ENCODE measurements around the gene DMTF1. TPM values are rescaled to one million over a fixed set of nuclear protein-coding genes. Genes with fewer than 3 reads are reported as not detected.
A peak's percentile ranks its signal among the peaks of the same experiment; 100 is the strongest.

Gene DMTF1
- total and polyA plus RNA-seq, 4 experiments from 2014 or later, result 13.2 to 183 (median 101) TPM

DNA sequence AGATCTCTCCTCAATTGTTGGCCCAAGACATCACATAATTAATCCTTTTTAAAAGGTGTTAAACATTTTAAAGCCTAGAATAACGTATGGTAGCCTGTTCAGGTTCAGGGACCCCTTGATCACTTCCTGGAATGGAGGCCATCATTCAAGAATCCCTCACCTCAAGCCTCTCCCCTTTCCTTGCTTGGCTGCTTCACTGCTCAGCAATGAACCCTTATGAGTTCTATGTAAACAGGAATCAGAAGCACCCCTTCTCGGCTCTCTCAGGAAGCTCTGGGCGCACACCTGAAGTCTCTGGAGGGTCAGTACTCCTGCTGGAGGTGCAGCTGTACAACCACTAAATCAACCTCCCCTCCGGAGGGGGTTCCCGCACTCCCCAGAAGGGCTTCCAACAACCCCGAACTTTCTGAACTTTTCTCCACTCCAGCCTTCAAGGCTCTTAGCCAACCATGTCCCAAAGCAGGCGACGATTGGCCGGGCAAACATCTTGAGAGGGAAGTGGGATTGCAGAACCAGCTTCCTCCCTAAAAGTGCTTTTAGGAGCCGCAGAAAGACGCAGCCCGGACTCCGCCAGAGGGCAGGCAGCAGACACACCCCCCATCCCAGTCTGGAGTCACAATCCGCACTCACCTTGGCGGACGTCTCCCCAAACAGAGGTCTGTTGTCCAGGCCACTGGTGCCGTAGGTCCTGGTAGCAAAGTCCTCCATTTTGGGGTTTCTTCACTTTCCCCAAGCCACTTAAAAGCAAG lies 66.7 kb downstream of the DMTF1 start:
- intact Hi-C loops (cut with micrococcal nuclease), result loop anchor here (1.0 to 10.0 kb wide), 9 partner anchors 18 to 996 kb away; partner anchors contain the start of genes ADAM22, DBF4, DMTF1 and ELAPOR2
- DNase-seq, result peak; percentile 45 to 74 (median 47)
- Mint-ChIP-seq H3K4me3 (peak overlapping the region; percentile 97 to 100 (median 99)), H3K27ac (peak overlapping the region; percentile 98 to 100 (median 99)), H3K36me3 (peaks cover 3 to 37% of the 10 kb centered on the region in 2 donors), H3K4me1 (peaks cover 31 to 68% (median 43%) of the 10 kb centered on the region in 4 donors), H3K27me3 (no peaks in the 10 kb centered on the region), H3K9me3 (peaks cover 0 to 2% (median 0%) of the 10 kb centered on the region in 8 donors)
- CTCF ChIA-PET (ENCODE audit: partially characterized antibody), result interaction anchor here (0.8 to 3.2 kb wide), 14 partner anchors 11 to 292 kb away, joined by 3 to 13 read pairs (median 6); partner anchors contain the start of gene DMTF1
- H3K4me1 ChIP-seq (ENCODE audit: insufficient read depth, low read length), result peaks cover 52% of the 10 kb centered on the region
- POLR2A ChIA-PET (ENCODE audit: partially characterized antibody), result interaction anchor here (0.8 to 6.9 kb wide), 24 partner anchors 8 to 1001 kb away, joined by 3 to 189 read pairs (median 8); partner anchors contain the start of genes CROT, DBF4, DMTF1 and ELAPOR2
- peak overlapping the region; percentile 92 for H3K27ac ChIP-seq (ENCODE audit: low read depth, low read length)
- no peaks in the 10 kb centered on the region for H3K36me3 ChIP-seq (ENCODE audit: insufficient read depth, low read length)
- no peaks in the 10 kb centered on the region for H3K27me3 ChIP-seq (ENCODE audit: insufficient read depth, low read length)
- peak overlapping the region; percentile 83 to 99 for H3K4me3 ChIP-seq (ENCODE audit: low read length in 2 of 2)
- no peaks in the 10 kb centered on the region for H3K9me3 ChIP-seq (ENCODE audit: control insufficient read depth in 1 of 2, low read length in 2 of 2)

DNA sequence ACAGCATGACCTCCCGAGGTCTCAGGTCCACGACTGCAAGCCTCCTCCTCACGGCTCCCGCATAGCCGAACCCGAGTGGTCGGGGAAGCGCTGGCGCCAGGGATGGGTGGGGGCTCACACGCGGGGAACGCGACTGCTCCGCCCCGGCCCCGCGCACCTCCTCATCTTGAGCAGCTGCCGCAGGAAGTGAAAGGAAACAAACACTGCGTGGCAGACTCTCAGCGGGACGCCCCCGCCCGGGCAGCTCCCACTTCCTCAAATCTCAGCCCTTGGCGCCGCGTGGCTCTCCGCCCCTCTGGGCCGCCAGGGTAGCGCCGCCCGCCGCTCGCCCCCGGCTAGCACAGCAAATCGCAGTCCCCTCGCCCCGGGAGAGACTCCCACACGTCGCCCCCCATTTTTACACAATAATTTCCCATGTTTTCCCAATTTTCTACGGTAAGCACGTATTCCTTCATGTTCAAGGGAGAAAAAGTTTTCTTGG lies 67.3 kb downstream of the DMTF1 start, which contains the start of gene TMEM243:
Gene TMEM243 (minus strand): TSS at position 188 of the 481 bp plus-strand sequence. CDS start 229 bp downstream, outside the sequence.
- H3K4me1 ChIP-seq (ENCODE audit: insufficient read depth, low read length), result peaks cover 45% of the 10 kb centered on the region
- ChIA-PET POLR2A (ENCODE audit: partially characterized antibody) (interaction anchor here (0.8 to 6.9 kb wide), 25 partner anchors 8 to 1001 kb away, joined by 3 to 189 read pairs (median 8); partner anchors contain the start of genes CROT, DBF4, DMTF1 and ELAPOR2), CTCF (ENCODE audit: partially characterized antibody) (interaction anchor here (0.8 to 3.2 kb wide), 13 partner anchors 12 to 292 kb away, joined by 3 to 13 read pairs (median 5); partner anchors contain the start of gene DMTF1)
- no peaks in the 10 kb centered on the region for H3K9me3 ChIP-seq (ENCODE audit: control insufficient read depth in 1 of 2, low read length in 2 of 2)
- peak within 1 kb of the TSS; percentile 92 for H3K27ac ChIP-seq (ENCODE audit: low read depth, low read length)
- no peaks in the 10 kb centered on the region for H3K27me3 ChIP-seq (ENCODE audit: insufficient read depth, low read length)
- H3K9me3 Mint-ChIP-seq, result peaks cover 0 to 2% (median 0%) of the 10 kb centered on the region in 8 donors
- peak within 1 kb of the TSS; percentile 97 to 100 (median 99) for H3K4me3 Mint-ChIP-seq
- H3K36me3 ChIP-seq (ENCODE audit: insufficient read depth, low read length), result no peaks in the 10 kb centered on the region
- peak; percentile 84 to 92 (median 87) for DNase-seq
- peaks cover 0 to 1% of the 10 kb centered on the region in 2 donors for H3K27me3 Mint-ChIP-seq
- intact Hi-C loops (cut with micrococcal nuclease), result loop anchor here (1.0 to 10.0 kb wide), 10 partner anchors 17 to 995 kb away; partner anchors contain the start of genes ADAM22, CROT, DBF4 and DMTF1
- H3K4me3 ChIP-seq (ENCODE audit: low read length in 2 of 2), result peak within 1 kb of the TSS; percentile 83 to 99
- H3K36me3 Mint-ChIP-seq, result peaks cover 0 to 32% of the 10 kb centered on the region in 2 donors
- H3K27ac Mint-ChIP-seq, result peak within 1 kb of the TSS; percentile 98 to 100 (median 99)
- H3K4me1 Mint-ChIP-seq, result peaks cover 26 to 62% (median 37%) of the 10 kb centered on the region in 4 donors

- H3K4me3 Mint-ChIP-seq, result peak overlapping the region; percentile 97 to 100 (median 99)
- H3K27me3 ChIP-seq (ENCODE audit: insufficient read depth, low read length), result no peaks in the 10 kb centered on the region
- ChIA-PET CTCF (ENCODE audit: partially characterized antibody) (interaction anchor here (1.2 to 3.2 kb wide), 12 partner anchors 8 to 72 kb away, joined by 3 to 13 read pairs (median 6); partner anchors contain the start of gene DMTF1), POLR2A (ENCODE audit: partially characterized antibody) (interaction anchor here (0.8 to 6.9 kb wide), 27 partner anchors 8 to 1000 kb away, joined by 3 to 189 read pairs (median 5); partner anchors contain the start of genes CROT, DBF4, DMTF1 and ELAPOR2)
- peaks cover 39% of the 10 kb centered on the region for H3K4me1 ChIP-seq (ENCODE audit: insufficient read depth, low read length)
- peaks cover 0 to 31% of the 10 kb centered on the region in 2 donors for H3K36me3 Mint-ChIP-seq
- peaks cover 24 to 57% (median 34%) of the 10 kb centered on the region in 4 donors for H3K4me1 Mint-ChIP-seq
- peaks cover 0 to 1% of the 10 kb centered on the region in 2 donors for H3K27me3 Mint-ChIP-seq
- H3K9me3 ChIP-seq (ENCODE audit: control insufficient read depth in 1 of 2, low read length in 2 of 2), result no peaks in the 10 kb centered on the region
- DNase-seq, result peak; percentile 82 to 87 (median 84)
- H3K27ac ChIP-seq (ENCODE audit: low read depth, low read length), result peak overlapping the region; percentile 92
- H3K9me3 Mint-ChIP-seq, result peaks cover 0 to 2% (median 0%) of the 10 kb centered on the region in 8 donors
- H3K36me3 ChIP-seq (ENCODE audit: insufficient read depth, low read length), result no peaks in the 10 kb centered on the region
- H3K27ac Mint-ChIP-seq, result peak overlapping the region; percentile 98 to 100 (median 99)
- intact Hi-C loops (cut with micrococcal nuclease), result loop anchor here (1.0 kb wide), 1 partner anchor 125 kb away; the partner anchor contains the start of gene CROT
- peak overlapping the region; percentile 83 to 99 for H3K4me3 ChIP-seq (ENCODE audit: low read length in 2 of 2)
These were observed 67.9 kb downstream of the DMTF1 start for GRCh38 chr7:87220026-87220733.

DNA sequence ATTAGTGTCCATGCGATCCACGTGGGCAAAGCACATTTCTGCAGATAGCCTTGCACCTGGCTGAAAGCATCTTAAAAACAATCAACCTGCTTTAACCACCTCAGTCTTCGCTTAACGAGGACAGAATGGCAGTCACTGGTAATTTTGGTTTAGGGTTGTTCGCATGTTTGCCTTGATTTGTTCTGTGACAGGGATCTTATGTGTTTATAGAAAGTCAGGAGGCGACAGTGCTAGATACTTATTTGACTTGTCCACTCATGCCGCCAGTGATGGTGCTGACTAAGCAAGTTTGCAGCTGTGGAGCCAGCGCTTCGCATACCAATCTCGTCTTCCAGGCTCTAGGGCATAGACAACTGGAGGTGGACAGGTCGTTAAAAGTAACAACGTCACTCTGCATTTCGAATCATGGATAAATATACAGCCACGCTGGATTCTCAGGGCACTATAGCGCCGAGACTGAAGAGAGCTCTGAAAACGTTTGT lies 68.5 kb downstream of the DMTF1 start:
- H3K27me3 Mint-ChIP-seq, result peaks cover 0 to 1% of the 10 kb centered on the region in 2 donors
- no peaks in the 10 kb centered on the region for H3K36me3 ChIP-seq (ENCODE audit: insufficient read depth, low read length)
- DNase-seq, result peak in 1 of 5 donors; percentile 41
- intact Hi-C loops (cut with micrococcal nuclease), result loop anchor here (1.0 kb wide), 1 partner anchor 125 kb away; the partner anchor contains the start of gene CROT
- H3K27ac Mint-ChIP-seq, result peak overlapping the region; percentile 79 to 98 (median 88)
- peaks cover 0 to 31% of the 10 kb centered on the region in 2 donors for H3K36me3 Mint-ChIP-seq
- H3K4me3 ChIP-seq (ENCODE audit: low read length in 2 of 2), result peak overlapping the region; percentile 83 to 99
- no peaks in the 10 kb centered on the region for H3K27me3 ChIP-seq (ENCODE audit: insufficient read depth, low read length)
- H3K27ac ChIP-seq (ENCODE audit: low read depth, low read length), result peak overlapping the region; percentile 92
- H3K9me3 ChIP-seq (ENCODE audit: control insufficient read depth in 1 of 2, low read length in 2 of 2), result no peaks in the 10 kb centered on the region
- peaks cover 34% of the 10 kb centered on the region for H3K4me1 ChIP-seq (ENCODE audit: insufficient read depth, low read length)
- CTCF ChIA-PET (ENCODE audit: partially characterized antibody), result interaction anchor here (1.1 to 2.5 kb wide), 10 partner anchors 9 to 72 kb away, joined by 3 to 12 read pairs (median 6); partner anchors contain the start of gene DMTF1
- POLR2A ChIA-PET (ENCODE audit: partially characterized antibody), result interaction anchor here (0.8 to 6.9 kb wide), 16 partner anchors 8 to 999 kb away, joined by 3 to 189 read pairs (median 12); partner anchors contain the start of genes CROT, DMTF1 and SRI
- H3K4me3 Mint-ChIP-seq, result peak overlapping the region; percentile 81 to 100 (median 86)
- H3K4me1 Mint-ChIP-seq, result peaks cover 20 to 52% (median 29%) of the 10 kb centered on the region in 4 donors
- H3K9me3 Mint-ChIP-seq, result peaks cover 0 to 2% (median 0%) of the 10 kb centered on the region in 8 donors

DNA sequence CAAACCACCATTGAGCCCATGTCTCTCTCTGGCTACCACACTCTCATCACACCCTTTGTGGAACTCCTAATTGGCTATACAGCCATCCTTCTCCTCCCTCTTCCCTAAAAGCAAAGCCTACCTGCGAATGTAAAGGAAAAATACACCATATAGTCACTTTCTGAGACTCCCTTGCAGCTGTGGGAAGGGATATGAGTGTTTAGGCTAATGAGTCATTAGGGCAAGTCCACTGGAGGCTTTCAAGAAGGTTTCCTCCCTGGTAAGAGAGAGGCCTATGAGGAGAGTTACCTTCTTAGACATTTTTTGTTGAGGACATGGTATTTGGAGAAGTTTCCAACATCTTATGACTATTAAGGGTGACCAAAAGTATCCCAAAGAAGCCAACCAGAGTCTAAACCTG lies 71.4 kb downstream of the DMTF1 start:
- no peak for DNase-seq
- Histone ChIP-seq H3K4me3 (ENCODE audit: low read length in 2 of 2) (no peak overlapping the region), H3K9me3 (ENCODE audit: control insufficient read depth in 1 of 2, low read length in 2 of 2) (no peaks in the 10 kb centered on the region), H3K4me1 (ENCODE audit: insufficient read depth, low read length) (peaks cover 10% of the 10 kb centered on the region), H3K27me3 (ENCODE audit: insufficient read depth, low read length) (no peaks in the 10 kb centered on the region), H3K27ac (ENCODE audit: low read depth, low read length) (no peak overlapping the region), H3K36me3 (ENCODE audit: insufficient read depth, low read length) (no peaks in the 10 kb centered on the region)
- Mint-ChIP-seq H3K27me3 (peaks cover 0 to 3% of the 10 kb centered on the region in 2 donors), H3K4me3 (no peak overlapping the region), H3K27ac (no peak overlapping the region), H3K9me3 (peaks cover 0 to 2% (median 0%) of the 10 kb centered on the region in 8 donors), H3K36me3 (peaks cover 0 to 15% of the 10 kb centered on the region in 2 donors), H3K4me1 (peaks cover 6 to 23% (median 9%) of the 10 kb centered on the region in 4 donors)
- ChIA-PET POLR2A (ENCODE audit: partially characterized antibody) (interaction anchor here (1.3 kb wide), 1 partner anchor 71 kb away, joined by 4 read pairs; the partner anchor contains the start of gene DMTF1), CTCF (ENCODE audit: partially characterized antibody) (interaction anchor here (1.0 to 2.0 kb wide), 2 partner anchors 11 to 309 kb away, joined by 3 to 5 read pairs; no protein-coding TSS in a partner anchor)
- intact Hi-C loops (cut with micrococcal nuclease), result no loop called here

DNA sequence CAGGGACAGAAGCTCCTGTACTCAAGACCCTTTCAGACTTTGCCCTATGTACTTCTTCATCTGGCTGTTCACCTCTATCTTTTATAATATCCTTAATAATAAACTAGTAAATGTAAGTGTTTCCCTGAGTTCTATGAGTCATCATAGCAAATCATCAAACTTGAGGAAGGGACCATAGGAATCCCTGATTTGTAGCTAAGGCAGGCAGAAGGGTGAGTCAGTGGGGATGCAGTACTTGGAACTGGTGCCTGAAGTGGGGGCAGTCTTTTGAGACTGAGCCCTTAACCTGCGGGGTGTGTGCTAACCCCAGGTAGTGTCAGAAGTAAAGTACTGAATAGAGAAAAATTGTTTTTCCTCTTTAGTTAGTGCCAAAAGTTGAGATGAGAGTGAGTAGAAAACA lies 73.4 kb downstream of the DMTF1 start:
- no peak overlapping the region for H3K27ac Mint-ChIP-seq
- H3K4me1 Mint-ChIP-seq, result peaks cover 4 to 7% (median 5%) of the 10 kb centered on the region in 4 donors
- no peaks in the 10 kb centered on the region for H3K27me3 ChIP-seq (ENCODE audit: insufficient read depth, low read length)
- no peaks in the 10 kb centered on the region for H3K9me3 ChIP-seq (ENCODE audit: control insufficient read depth in 1 of 2, low read length in 2 of 2)
- peaks cover 0 to 3% of the 10 kb centered on the region in 2 donors for H3K36me3 Mint-ChIP-seq
- DNase-seq, result no peak
- intact Hi-C loops (cut with micrococcal nuclease), result no loop called here
- H3K4me1 ChIP-seq (ENCODE audit: insufficient read depth, low read length), result peaks cover 8% of the 10 kb centered on the region
- H3K27me3 Mint-ChIP-seq, result peaks cover 0 to 3% of the 10 kb centered on the region in 2 donors
- ChIA-PET POLR2A (ENCODE audit: partially characterized antibody) (interaction anchor here (1.0 kb wide), 1 partner anchor 13 kb away, joined by 3 read pairs; no protein-coding TSS in a partner anchor), CTCF (ENCODE audit: partially characterized antibody) (interaction anchor here (2.1 kb wide), 1 partner anchor 11 kb away, joined by 5 read pairs; no protein-coding TSS in a partner anchor)
- no peaks in the 10 kb centered on the region for H3K36me3 ChIP-seq (ENCODE audit: insufficient read depth, low read length)
- no peak overlapping the region for H3K4me3 ChIP-seq (ENCODE audit: low read length in 2 of 2)
- H3K27ac ChIP-seq (ENCODE audit: low read depth, low read length), result no peak overlapping the region
- no peaks in the 10 kb centered on the region for H3K9me3 Mint-ChIP-seq
- H3K4me3 Mint-ChIP-seq, result no peak overlapping the region

Data from CD4-positive, alpha-beta memory T cell (primary cell).